Endodermal cell (in vitro differentiated cells): ENCODE data around the gene POTEF. TPM values are rescaled to one million over a fixed set of nuclear protein-coding genes. Genes with fewer than 3 reads are reported as not detected.
"Not testable (repeated sequence)": the region's sequence is repeated elsewhere in the genome, so short reads cannot be mapped to it uniquely, and the experiment has no call there.

ENCODE experiments used
- DNase-seq: peaks from one replicate; pipeline ENCODE4 v3.0.0-alpha.2; 2017
- H3K27ac ChIP-seq: 2 replicates; pipeline ENCODE4 v1.5.1; 2013; ENCODE audit warnings: mild to moderate bottlenecking, low read depth, low read length, moderate library complexity
- H3K27me3 ChIP-seq: 2 replicates; pipeline ENCODE4 v1.6.1; 2013; ENCODE audit warnings: mild to moderate bottlenecking, low read length, moderate library complexity; ENCODE audit not compliant: insufficient read depth, control insufficient read depth, poor library complexity, severe bottlenecking
- H3K36me3 ChIP-seq: 2 replicates; pipeline ENCODE4 v1.7.0; 2013; ENCODE audit warnings: mild to moderate bottlenecking, low read length, moderate library complexity; ENCODE audit not compliant: control insufficient read depth, insufficient read depth
- H3K4me1 ChIP-seq: one replicate; pipeline ENCODE4 v1.7.0; 2013; ENCODE audit warnings: low read length; ENCODE audit not compliant: control insufficient read depth, insufficient read depth
- H3K4me3 ChIP-seq: 2 replicates; pipeline ENCODE4 v1.5.1; 2013; ENCODE audit warnings: mild to moderate bottlenecking, low read length, moderate library complexity
- H3K9ac ChIP-seq: 2 replicates; pipeline ENCODE4 v1.6.1; 2013; ENCODE audit warnings: mild to moderate bottlenecking, low read length, moderate library complexity; ENCODE audit not compliant: poor library complexity, severe bottlenecking; ENCODE audit errors: extremely low read depth
- H3K9me3 ChIP-seq: 2 replicates; pipeline ENCODE4 v1.6.1; 2013; ENCODE audit warnings: mild to moderate bottlenecking, low read length, moderate library complexity; ENCODE audit not compliant: control insufficient read depth
- H3K27ac Mint-ChIP-seq: 2 replicates; pipeline ENCODE4 v1.8.0; 2020; ENCODE audit warnings: mixed read lengths
- H3K27me3 Mint-ChIP-seq: 2 replicates; pipeline ENCODE4 v1.8.0; 2021; ENCODE audit warnings: mild to moderate bottlenecking, mixed read lengths; ENCODE audit not compliant: insufficient read depth
- H3K36me3 Mint-ChIP-seq: 2 replicates; pipeline ENCODE4 v1.8.0; 2020; ENCODE audit warnings: low read depth, mixed read lengths
- H3K4me1 Mint-ChIP-seq: 2 replicates; pipeline ENCODE4 v1.8.0; 2020; ENCODE audit warnings: mixed read lengths
- H3K4me3 Mint-ChIP-seq: 2 replicates; pipeline ENCODE4 v1.8.0; 2020; ENCODE audit warnings: mild to moderate bottlenecking, moderate library complexity, mixed read lengths
- H3K9me3 Mint-ChIP-seq: 2 replicates; pipeline ENCODE4 v1.8.0; 2020; ENCODE audit warnings: mild to moderate bottlenecking, mixed read lengths
- WGBS, 2 experiments: methylation state at CpG; one replicate each; pipeline versions ENCODE4 v1.1.5 to v1.1.7; 2013; ENCODE audit warnings: missing lambda C conversion rate in 2 of 2, mixed read lengths in 1 of 2; ENCODE audit not compliant: insufficient coverage in 1 of 2, insufficient read length in 1 of 2; 5-methylcytosine and 5-hydroxymethylcytosine counted together
- total RNA-seq, 2 donors: library from RNA; stranded (reverse); fragmentation: NEBNext Ultra II Directional in 1 of 2; extraction: Animal tissue kit (Norgen Biotek cat#: 25700) in 1 of 2; gene quantifications; 2 replicates in 1 of 2; 3 replicates in 1 of 2; pipeline ENCODE4 v1.2.1, GENCODE V29; 2021

Gene POTEF
- total RNA-seq, 2 donors from 2014 or later = 0.18 to 12.7 TPM

DNA sequence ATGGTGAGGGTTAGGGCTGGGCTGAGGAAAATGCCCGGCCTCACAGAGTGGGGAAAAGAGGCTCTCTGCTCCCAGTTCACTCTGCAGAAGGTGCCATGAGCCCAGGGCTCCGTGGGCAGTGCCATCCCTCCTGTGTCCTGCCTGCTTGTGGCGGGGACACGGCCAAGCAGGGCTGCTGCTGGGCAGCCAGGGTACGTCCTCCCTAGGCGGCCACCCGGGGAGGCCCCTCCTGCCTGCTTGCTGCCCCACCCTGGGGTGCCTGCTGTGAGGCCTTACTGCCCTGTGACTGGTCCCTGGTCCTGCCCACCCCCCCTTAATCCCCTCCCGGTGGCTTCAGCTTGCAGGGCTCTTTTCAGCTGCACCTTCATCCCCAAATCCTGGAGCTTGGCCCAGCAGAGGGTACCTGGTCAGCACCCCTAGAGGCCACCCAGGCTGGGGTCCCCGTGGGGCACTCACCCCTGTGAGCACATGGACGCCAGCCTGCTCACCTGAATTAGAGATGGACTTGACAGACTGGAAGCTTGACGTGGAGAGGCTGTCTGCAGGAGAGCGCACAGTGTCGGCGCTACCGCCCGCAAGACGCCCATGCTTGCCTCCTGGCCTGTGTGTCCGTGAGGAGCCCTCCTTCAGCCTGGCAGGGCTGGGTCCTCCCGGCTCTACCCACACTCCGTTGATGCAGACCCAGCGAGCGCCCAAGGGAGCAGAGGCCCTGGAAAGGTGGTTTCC, 12.8 kb upstream of the POTEF start:
- 88 to 90% methylated on average over 2 to 13 of the region's 22 CpGs for WGBS, 2 experiments
- not testable (repeated sequence) for H3K4me1 Mint-ChIP-seq, H3K27me3 ChIP-seq, H3K9me3 Mint-ChIP-seq, H3K27ac Mint-ChIP-seq, H3K4me3 Mint-ChIP-seq, H3K9ac ChIP-seq, H3K9me3 ChIP-seq, H3K36me3 Mint-ChIP-seq, H3K4me1 ChIP-seq, H3K27ac ChIP-seq, H3K4me3 ChIP-seq, H3K36me3 ChIP-seq
- peak; percentile 26 for DNase-seq
- peaks cover 14% of the 10 kb centered on the region for H3K27me3 Mint-ChIP-seq

DNA sequence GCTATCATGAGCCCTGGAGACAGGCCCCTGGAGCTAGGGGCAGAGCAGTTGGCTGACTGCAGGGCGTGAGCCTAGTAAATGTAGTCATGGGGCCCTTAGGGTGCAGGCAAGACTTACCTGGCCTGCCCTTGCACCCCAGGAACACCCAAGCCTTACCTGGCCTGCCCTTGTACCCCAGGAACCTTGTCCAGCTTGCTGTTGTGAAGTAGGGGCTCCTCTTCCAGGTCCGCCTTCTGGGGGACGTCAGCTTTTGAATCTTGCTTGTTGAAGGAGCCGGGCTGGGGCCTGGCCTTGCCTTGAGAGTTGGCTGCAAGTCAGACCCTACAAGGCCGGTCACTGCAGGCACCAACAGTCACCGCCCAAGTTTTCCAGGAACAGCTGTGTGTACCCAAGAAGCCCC, 12.0 kb upstream of the POTEF start:
- H3K36me3 ChIP-seq, H3K27me3 ChIP-seq, H3K9me3 Mint-ChIP-seq, H3K27ac ChIP-seq, H3K4me3 ChIP-seq, H3K4me1 Mint-ChIP-seq, H3K9ac ChIP-seq, H3K4me3 Mint-ChIP-seq, H3K9me3 ChIP-seq, H3K4me1 ChIP-seq, H3K27ac Mint-ChIP-seq, H3K36me3 Mint-ChIP-seq: not testable (repeated sequence)
- DNase-seq = peak; percentile 18
- 100% methylated on average over 3 of the region's 6 CpGs; no CpG with 5 or more reads in 1 of the 2 experiments for WGBS, 2 experiments
- peaks cover 14% of the 10 kb centered on the region for H3K27me3 Mint-ChIP-seq

DNA sequence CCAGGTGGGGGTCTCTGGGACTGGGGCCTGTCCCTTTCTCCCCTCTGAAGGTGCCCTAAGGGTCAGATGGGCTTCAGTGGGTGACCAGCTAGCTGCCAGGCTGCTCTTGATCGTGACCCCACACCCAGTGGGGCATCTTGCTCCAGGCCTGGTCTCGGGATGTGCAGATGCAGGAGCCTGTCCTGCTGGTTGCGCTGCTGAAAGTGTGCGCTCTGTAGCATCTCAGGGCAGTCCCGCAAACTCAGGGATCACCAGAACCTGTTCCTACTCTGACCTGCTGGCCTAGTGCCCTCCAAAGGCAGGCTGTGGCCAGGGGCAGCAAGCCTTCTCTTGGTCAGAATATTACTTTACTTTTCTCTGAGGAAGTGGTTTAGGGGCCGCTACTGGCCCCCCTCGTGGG, 11.5 kb upstream of the POTEF start:
- H3K27me3 ChIP-seq, H3K4me3 ChIP-seq, H3K36me3 Mint-ChIP-seq, H3K9me3 Mint-ChIP-seq, H3K27ac ChIP-seq, H3K4me1 ChIP-seq, H3K27ac Mint-ChIP-seq, H3K9ac ChIP-seq, H3K4me3 Mint-ChIP-seq, H3K9me3 ChIP-seq, H3K4me1 Mint-ChIP-seq, H3K36me3 ChIP-seq: not testable (repeated sequence)
- H3K27me3 Mint-ChIP-seq = peaks cover 14% of the 10 kb centered on the region
- 86% methylated on average over 6 of the region's 7 CpGs; no CpG with 5 or more reads in 1 of the 2 experiments for WGBS, 2 experiments
- DNase-seq = peak; percentile 13

DNA sequence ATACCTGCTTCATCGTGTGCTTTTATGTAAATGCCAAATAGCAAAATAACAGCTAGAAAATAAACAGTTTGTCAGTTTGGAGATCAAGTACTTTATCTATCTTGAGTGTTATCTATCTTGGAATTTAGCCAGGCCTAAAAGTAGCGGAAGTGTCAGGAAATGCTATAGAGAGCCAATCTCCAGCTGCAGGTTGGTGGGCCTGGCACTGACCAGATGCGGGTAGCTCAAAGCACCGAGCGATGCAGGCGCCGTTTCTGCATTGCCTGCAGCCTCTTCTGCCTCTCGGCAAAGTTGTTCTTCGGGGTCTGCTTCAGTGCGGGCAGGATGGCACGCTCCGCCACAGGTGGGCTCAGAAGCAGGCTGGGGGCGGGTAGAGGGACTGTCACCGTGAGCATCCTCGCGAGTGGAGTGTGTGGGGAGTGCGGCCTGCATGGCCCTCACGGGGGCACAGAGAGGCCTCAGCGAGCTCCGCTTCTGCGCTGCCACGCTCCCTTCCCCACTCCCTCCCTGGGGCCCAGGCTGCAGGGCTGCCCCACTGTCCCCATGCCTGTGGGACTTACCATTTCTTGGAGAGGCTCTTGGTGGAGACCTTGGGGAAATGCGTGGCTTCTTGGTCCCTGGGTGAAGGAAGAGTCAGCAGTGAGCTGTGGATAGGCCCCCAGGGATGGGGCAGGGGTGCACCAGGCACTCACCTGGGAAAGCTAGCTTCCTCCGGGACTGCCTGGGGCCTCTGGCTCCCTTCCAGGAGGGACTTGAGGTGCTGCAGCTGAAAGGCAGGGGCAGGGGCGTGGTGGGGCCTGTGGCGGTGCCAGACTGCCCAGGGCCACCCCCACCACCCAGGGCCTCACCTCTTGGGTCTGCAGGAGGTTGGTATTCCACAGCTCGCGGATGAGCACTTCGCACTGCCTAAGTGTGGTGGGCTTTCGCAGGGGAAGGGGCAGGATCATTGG, 10.6 kb upstream of the POTEF start:
- not testable (repeated sequence) for H3K27ac ChIP-seq, H3K4me3 ChIP-seq, H3K9me3 Mint-ChIP-seq, H3K9ac ChIP-seq, H3K36me3 ChIP-seq, H3K4me1 ChIP-seq, H3K27me3 ChIP-seq, H3K4me1 Mint-ChIP-seq, H3K4me3 Mint-ChIP-seq, H3K36me3 Mint-ChIP-seq, H3K9me3 ChIP-seq, H3K27ac Mint-ChIP-seq
- peaks cover 14% of the 10 kb centered on the region for H3K27me3 Mint-ChIP-seq
- DNase-seq = peak; percentile 20
- WGBS, 2 experiments = 92 to 95% methylated on average over 7 to 27 of the region's 30 CpGs

DNA sequence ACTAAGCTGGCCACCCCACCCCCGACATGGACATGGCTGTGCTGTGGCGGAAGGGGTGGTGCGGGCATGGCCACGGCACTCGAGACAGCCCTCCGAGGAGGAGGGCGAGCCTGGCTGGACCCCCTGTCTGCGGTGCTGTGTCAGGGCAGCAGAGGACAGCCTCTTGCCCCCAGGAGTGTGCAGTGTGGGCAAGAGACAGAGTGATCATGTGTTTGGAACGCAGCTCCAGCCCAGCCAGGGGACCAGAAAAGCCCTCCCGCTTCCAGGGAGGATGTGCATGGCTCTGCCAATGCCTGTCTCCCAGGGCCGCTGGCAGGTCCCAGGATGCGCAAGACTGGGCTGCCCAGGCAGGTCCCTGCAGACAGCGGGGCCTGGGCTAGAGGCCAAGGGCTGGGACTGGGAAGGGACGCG, 9.8 kb upstream of the POTEF start:
- H3K27ac Mint-ChIP-seq, H3K4me1 ChIP-seq, H3K36me3 Mint-ChIP-seq, H3K4me3 Mint-ChIP-seq, H3K4me3 ChIP-seq, H3K9me3 Mint-ChIP-seq, H3K9me3 ChIP-seq, H3K9ac ChIP-seq, H3K27me3 ChIP-seq, H3K27ac ChIP-seq, H3K36me3 ChIP-seq, H3K4me1 Mint-ChIP-seq: not testable (repeated sequence)
- H3K27me3 Mint-ChIP-seq = peaks cover 10% of the 10 kb centered on the region
- WGBS, 2 experiments = 92% methylated on average over 13 of the region's 15 CpGs; no CpG with 5 or more reads in 1 of the 2 experiments
- peak; percentile 38 for DNase-seq

DNA sequence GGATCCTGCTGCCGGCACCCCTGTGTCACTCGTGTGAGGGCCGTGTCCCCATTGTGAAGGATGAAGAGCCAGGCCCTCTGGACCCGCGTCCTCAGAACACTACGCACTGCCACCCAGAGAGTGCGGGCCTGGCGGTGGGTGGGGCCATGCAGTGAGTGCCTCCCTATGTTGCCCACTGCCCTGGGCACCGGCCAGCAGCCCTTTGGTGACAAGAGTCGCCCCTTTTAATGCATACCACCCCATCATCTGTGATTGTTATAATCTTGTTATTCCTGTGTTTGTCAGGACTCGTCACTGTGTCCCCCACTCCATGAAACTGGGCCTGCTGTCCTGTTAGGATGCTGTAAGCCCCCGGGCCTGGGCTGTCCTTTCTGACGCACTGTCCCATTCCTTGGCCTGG, 9.3 kb upstream of the POTEF start:
- H3K4me3 ChIP-seq, H3K9me3 Mint-ChIP-seq, H3K36me3 Mint-ChIP-seq, H3K9ac ChIP-seq, H3K4me3 Mint-ChIP-seq, H3K27me3 Mint-ChIP-seq, H3K27ac Mint-ChIP-seq, H3K4me1 Mint-ChIP-seq, H3K27me3 ChIP-seq, H3K9me3 ChIP-seq, H3K36me3 ChIP-seq, H3K4me1 ChIP-seq, H3K27ac ChIP-seq: not testable (repeated sequence)
- peak; percentile 10 for DNase-seq
- 93 to 95% methylated on average over 4 to 10 of the region's 13 CpGs for WGBS, 2 experiments
